Panc1 (cell line): ENCODE results near the gene TBC1D22A. TPM values are rescaled to one million over a fixed set of nuclear protein-coding genes. Genes with fewer than 3 reads are reported as not detected.
A peak's percentile ranks its signal among the peaks of the same experiment; 100 is the strongest.

ENCODE experiments used
- ATAC-seq: fragments of 200-7000 bp; cut with Tn5 transposase; 2 replicates; pipeline ENCODE4 v1.9.1; 2020; ENCODE audit warnings: mild to moderate bottlenecking, moderate library complexity
- BruUV-seq: library from RNA; stranded (reverse); fragments of 400-500 nt; replicated peaks from 2 replicates; lab custom pipeline; 2021; lab: Mats Ljungman, UMichigan
- CTCF ChIA-PET: fragments of 300-600 bp; sonication (Branson Sonifier 250); formaldehyde crosslinking; loops from one replicate; lab custom pipeline; 2022; ENCODE audit warnings: antibody characterized with exemption; lab: Charles Lee
- POLR2A ChIA-PET: fragments of 300-600 bp; sonication (Branson Sonifier 250); formaldehyde crosslinking; loops from one replicate; lab custom pipeline; 2022; ENCODE audit warnings: antibody characterized with exemption; lab: Charles Lee
- DNase-seq: peaks from one replicate; pipeline ENCODE4 v3.0.0-alpha.2; 2010; ENCODE audit warnings: low read depth, low spot score
- H3K27ac ChIP-seq: 2 replicates; pipeline ENCODE4 v1.5.1; 2011; ENCODE audit warnings: mild to moderate bottlenecking, low read length, inconsistent platforms
- H3K27me3 ChIP-seq: fragments of 200-500 bp; sonication (Bioruptor generic); 2 replicates; pipeline ENCODE4 v1.6.0; 2014; ENCODE audit warnings: low read length, inconsistent platforms; ENCODE audit not compliant: control insufficient read depth, insufficient read depth
- H3K36me3 ChIP-seq: fragments of 200-500 bp; sonication (Bioruptor generic); 2 replicates; pipeline ENCODE4 v1.5.1; 2014; ENCODE audit warnings: inconsistent platforms, mild to moderate bottlenecking, low read length, moderate library complexity; ENCODE audit not compliant: control insufficient read depth, insufficient read depth
- H3K4me1 ChIP-seq: 2 replicates; pipeline ENCODE4 v1.5.1; 2011; ENCODE audit warnings: inconsistent platforms, mild to moderate bottlenecking, low read length, moderate library complexity; ENCODE audit not compliant: control insufficient read depth, insufficient read depth
- H3K4me3 ChIP-seq, 2 experiments: 2 replicates each; pipeline ENCODE4 v1.5.1; 2011 to 2012; ENCODE audit warnings: low read depth in 2 of 2, low read length in 2 of 2, mild to moderate bottlenecking in 2 of 2, inconsistent platforms in 1 of 2, moderate library complexity in 1 of 2
- H3K9me3 ChIP-seq: fragments of 200-500 bp; sonication (Bioruptor generic); 2 replicates; pipeline ENCODE4 v1.5.1; 2014; ENCODE audit warnings: low read depth, mild to moderate bottlenecking, inconsistent platforms, low read length, moderate library complexity; ENCODE audit not compliant: control insufficient read depth, insufficient read depth
- CTCF ChIP-seq: fragments of 450-650 bp; IDR thresholded peaks from 2 replicates; pipeline ENCODE4 v1.5.1; 2017; ENCODE audit warnings: mild to moderate bottlenecking
- POLR2AphosphoS5 ChIP-seq: IDR thresholded peaks from 2 replicates; pipeline ENCODE4 v1.6.1; 2012; ENCODE audit warnings: mild to moderate bottlenecking, low read depth, low read length, moderate library complexity
- REST ChIP-seq, 2 experiments: IDR thresholded peaks; 2 replicates each; pipeline ENCODE4 v1.6.1; 2011 to 2012; ENCODE audit warnings: low read depth in 2 of 2, control low read depth in 1 of 2, low read length in 1 of 2, mild to moderate bottlenecking in 1 of 2, moderate library complexity in 1 of 2; ENCODE audit not compliant: insufficient read depth in 1 of 2
- SIN3A ChIP-seq: IDR thresholded peaks from 2 replicates; pipeline ENCODE4 v1.6.1; 2012; ENCODE audit warnings: low read depth, mild to moderate bottlenecking, low read length, moderate library complexity, borderline replicate concordance; ENCODE audit not compliant: insufficient read depth
- TCF7L2 ChIP-seq: IDR thresholded peaks from 2 replicates; pipeline ENCODE4 v1.6.1; 2011; ENCODE audit warnings: mild to moderate bottlenecking, low read depth, low read length, inconsistent platforms
- in situ Hi-C: cut with HindIII; loops from 2 replicates; pipeline ENCODE4 v1.10.0; 2016; ENCODE audit warnings: low sequenced_read_pairs, low pct_unique_long_range_greater_than_20kb
- intact Hi-C: fragments of 100-400 bp; cut with micrococcal nuclease; formaldehyde crosslinking; loops from one replicate; pipeline ENCODE4 v1.10.0; 2022; ENCODE audit not compliant: unreplicated experiment
- total RNA-seq: library from RNA; stranded (reverse); gene quantifications from one replicate; pipeline ENCODE4 v1.2.1, GENCODE V29; 2021; ENCODE audit not compliant: unreplicated experiment

The TBC1D22A gene
- total RNA-seq, 1 experiment from 2014 or later = 28.7 TPM

- ChIA-PET POLR2A (no interaction called here), CTCF (no interaction called here)
- DNase-seq (no peak), ATAC-seq (peak; percentile 65; the same call in 1 of the 2 replicates)
- Histone ChIP-seq H3K27ac (no peak overlapping the region), H3K27me3 (no peaks in the 10 kb centered on the region), H3K4me1 (peaks cover 5% of the 10 kb centered on the region; the same call in 1 of the 2 replicates), H3K4me3 (no peak overlapping the region), H3K9me3 (peaks cover 17% of the 10 kb centered on the region; the same call in 1 of the 2 replicates), H3K36me3 (no peaks in the 10 kb centered on the region)
- TF ChIP-seq CTCF = peak; percentile 15; the same call in 1 of the 2 replicates
- no peak for TF ChIP-seq REST (IDR thresholded peaks at IDR 0.05; ENCODE audit: insufficient read depth in 1 of 2, low read depth in 2 of 2, low read length in 1 of 2)
- intact Hi-C loops (no loop called here), in situ Hi-C loops (no loop called here)
- BruUV-seq = no TSS peak
These were observed 70.8 kb downstream of the TBC1D22A start for GRCh38 chr22:46833228-46833627.

GRCh38 chr22:46834021-46834737, 71.7 kb downstream of the TBC1D22A start:
- ATAC-seq (no peak), DNase-seq (no peak)
- intact Hi-C loops (no loop called here), in situ Hi-C loops (no loop called here)
- TF ChIP-seq CTCF (no peak), POLR2AphosphoS5 (no peak), REST (IDR thresholded peaks at IDR 0.05; ENCODE audit: insufficient read depth in 1 of 2, low read depth in 2 of 2, low read length in 1 of 2) (no peak), SIN3A (no peak), TCF7L2 (no peak)
- peaks cover 17% of the 10 kb centered on the region; the same call in 1 of the 2 replicates for H3K9me3 ChIP-seq
- H3K4me3 ChIP-seq = no peak overlapping the region
- ChIA-PET CTCF (no interaction called here), POLR2A (interaction anchor here (0.5 kb wide), 1 partner anchor 527 kb away, joined by 4 read pairs; no protein-coding TSS in a partner anchor)
- no peaks in the 10 kb centered on the region for H3K36me3 ChIP-seq
- no peaks in the 10 kb centered on the region for H3K27me3 ChIP-seq
- peaks cover 5% of the 10 kb centered on the region; the same call in 1 of the 2 replicates for H3K4me1 ChIP-seq
- BruUV-seq = no TSS peak
- no peak overlapping the region for H3K27ac ChIP-seq
